Measurements from ENCODE around the gene DLX3. TPM values are rescaled to one million over a fixed set of nuclear protein-coding genes. Genes with fewer than 3 reads are reported as not detected.

Gene DLX3
- total RNA-seq, 1 experiment from 2014 or later: 1.2 TPM

- H3K4me1 ChIP-seq (replicated peaks; ENCODE audit: insufficient read depth): no peaks in the 10 kb centered on the region
- H3K27me3 ChIP-seq (ENCODE audit: insufficient read depth, low read depth): peaks cover 31% of the 10 kb centered on the region
- no peak overlapping the region for H3K4me3 ChIP-seq
- H2AFZ ChIP-seq: no peak overlapping the region
- no peaks in the 10 kb centered on the region for H3K36me3 ChIP-seq (ENCODE audit: low read depth)
- no peaks in the 10 kb centered on the region for H3K9me3 ChIP-seq (ENCODE audit: insufficient read depth, low read depth)
- H3K4me2 ChIP-seq: no peak overlapping the region
- H4K20me1 ChIP-seq (ENCODE audit: insufficient read depth): no peaks in the 10 kb centered on the region
- ChIA-PET CTCF (no interaction called here), POLR2A (ENCODE audit: unreplicated experiment) (no interaction called here)
- H3K27ac ChIP-seq: no peak overlapping the region
- TF ChIP-seq CTCF (conservative IDR thresholded peaks at IDR 0.05): no peak
- TF ChIP-seq EZH2 (IDR thresholded peaks at IDR 0.05; ENCODE audit: low read depth): no peak
- intact Hi-C loops (cut with micrococcal nuclease; ENCODE audit: unreplicated experiment): no loop called here
- H3F3A ChIP-seq (ENCODE audit: insufficient read depth, low read depth): no peaks in the 10 kb centered on the region
- no peak for DNase-seq
- no peaks in the 10 kb centered on the region for H3K9me2 ChIP-seq (ENCODE audit: insufficient read depth)
- no TSS peak for BruUV-seq (replicated peaks)
- H3K79me2 ChIP-seq (ENCODE audit: low read depth): no peaks in the 10 kb centered on the region
Measured at GRCh38 chr17:49946964-49947584, 48.0 kb downstream of the DLX3 start.

DNA sequence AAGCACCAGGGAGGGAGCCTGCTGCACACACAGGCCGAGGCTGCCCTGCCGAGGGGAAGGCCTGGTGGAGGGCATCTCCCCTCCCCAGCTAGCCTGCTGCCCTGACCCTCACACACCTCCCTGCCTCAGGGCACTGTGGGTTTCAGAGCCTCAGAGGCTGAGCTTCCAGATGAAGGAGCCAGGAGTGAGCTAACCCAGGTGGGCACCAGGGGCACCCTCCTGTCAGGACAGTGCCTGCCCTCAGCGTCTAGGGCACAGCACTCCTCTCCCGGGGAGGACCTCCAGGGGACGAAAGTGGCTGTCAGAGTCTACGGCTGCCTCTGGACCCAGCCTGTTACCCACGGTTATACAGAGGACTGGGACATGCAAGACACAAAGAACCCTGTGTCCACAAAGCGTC is 48.8 kb downstream of the DLX3 start:
- no peak for TF ChIP-seq EZH2 (IDR thresholded peaks at IDR 0.05; ENCODE audit: low read depth)
- TF ChIP-seq CTCF (conservative IDR thresholded peaks at IDR 0.05): no peak
- intact Hi-C loops (cut with micrococcal nuclease; ENCODE audit: unreplicated experiment): no loop called here
- H3K4me1 ChIP-seq (replicated peaks; ENCODE audit: insufficient read depth): no peaks in the 10 kb centered on the region
- CTCF ChIA-PET: interaction anchor here (0.7 kb wide), 1 partner anchor 11 kb away, joined by 3 read pairs; no protein-coding TSS in a partner anchor
- BruUV-seq (replicated peaks): no TSS peak
- H3K4me2 ChIP-seq: no peak overlapping the region
- H3K9me2 ChIP-seq (ENCODE audit: insufficient read depth): no peaks in the 10 kb centered on the region
- no peak overlapping the region for H3K4me3 ChIP-seq
- no peaks in the 10 kb centered on the region for H3F3A ChIP-seq (ENCODE audit: insufficient read depth, low read depth)
- no peaks in the 10 kb centered on the region for H3K79me2 ChIP-seq (ENCODE audit: low read depth)
- no peaks in the 10 kb centered on the region for H3K36me3 ChIP-seq (ENCODE audit: low read depth)
- no peak overlapping the region for H3K27ac ChIP-seq
- DNase-seq: no peak
- H4K20me1 ChIP-seq (ENCODE audit: insufficient read depth): no peaks in the 10 kb centered on the region
- peaks cover 34% of the 10 kb centered on the region for H3K27me3 ChIP-seq (ENCODE audit: insufficient read depth, low read depth)
- no peak overlapping the region for H2AFZ ChIP-seq
- H3K9me3 ChIP-seq (ENCODE audit: insufficient read depth, low read depth): no peaks in the 10 kb centered on the region
- POLR2A ChIA-PET (ENCODE audit: unreplicated experiment): no interaction called here

DNA sequence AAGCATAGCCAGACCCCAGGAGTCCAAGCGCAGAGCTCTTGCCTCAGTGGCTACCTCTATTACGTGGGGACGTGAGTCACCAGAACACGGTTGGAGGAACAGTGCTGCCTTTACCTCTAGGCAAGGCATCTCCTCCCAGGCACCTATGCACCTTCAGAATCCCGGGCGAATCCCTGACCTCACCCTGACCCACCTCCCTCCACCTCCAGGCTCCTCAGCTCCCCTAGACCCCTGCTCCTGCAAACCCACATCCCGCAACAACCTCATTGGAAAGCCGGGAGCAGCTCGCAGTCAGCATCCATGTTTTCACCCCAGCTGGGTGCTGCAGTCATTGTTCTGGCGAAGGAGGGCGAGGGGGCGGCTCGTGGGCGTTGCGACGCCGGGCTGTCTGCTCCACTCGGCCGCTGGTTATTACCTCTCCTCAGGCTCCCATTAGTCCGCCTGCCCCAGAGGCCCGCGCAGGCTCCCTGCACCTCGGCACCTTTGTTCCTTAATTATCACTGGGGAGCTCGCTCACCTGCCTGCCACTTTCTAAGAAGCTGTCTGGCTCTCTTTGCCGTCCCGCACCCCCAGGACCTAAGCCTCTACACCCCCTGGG is 50.7 kb downstream of the DLX3 start:
- ChIA-PET CTCF (no interaction called here), POLR2A (ENCODE audit: unreplicated experiment) (no interaction called here)
- H3K4me1 ChIP-seq (replicated peaks; ENCODE audit: insufficient read depth): peaks cover 4% of the 10 kb centered on the region
- no peaks in the 10 kb centered on the region for H3F3A ChIP-seq (ENCODE audit: insufficient read depth, low read depth)
- no peaks in the 10 kb centered on the region for H3K36me3 ChIP-seq (ENCODE audit: low read depth)
- no peaks in the 10 kb centered on the region for H3K79me2 ChIP-seq (ENCODE audit: low read depth)
- H3K4me3 ChIP-seq: no peak overlapping the region
- no peak overlapping the region for H3K27ac ChIP-seq
- no TSS peak for BruUV-seq (replicated peaks)
- TF ChIP-seq CTCF (conservative IDR thresholded peaks at IDR 0.05) (no peak), EZH2 (IDR thresholded peaks at IDR 0.05; ENCODE audit: low read depth) (no peak)
- H3K9me3 ChIP-seq (ENCODE audit: insufficient read depth, low read depth): no peaks in the 10 kb centered on the region
- no peak overlapping the region for H3K4me2 ChIP-seq
- peaks cover 34% of the 10 kb centered on the region for H3K27me3 ChIP-seq (ENCODE audit: insufficient read depth, low read depth)
- H3K9me2 ChIP-seq (ENCODE audit: insufficient read depth): no peaks in the 10 kb centered on the region
- H2AFZ ChIP-seq: no peak overlapping the region
- DNase-seq: no peak
- H4K20me1 ChIP-seq (ENCODE audit: insufficient read depth): no peaks in the 10 kb centered on the region
- intact Hi-C loops (cut with micrococcal nuclease; ENCODE audit: unreplicated experiment): no loop called here

Data from PC-9 (cell line).